HG02973 (cell line): ENCODE data around the gene DISC1.
"Not testable (repeated sequence)": the region's sequence is repeated elsewhere in the genome, so short reads cannot be mapped to it uniquely, and the experiment has no call there.

Experiments
- ATAC-seq: cut with Tn5 transposase; IDR thresholded peaks from one replicate; pipeline ENCODE4 v1.9.1; 2021; ENCODE audit warnings: moderate library complexity; ENCODE audit not compliant: unreplicated experiment

DISC1 gene

GRCh38 chr1:231666937-231667608, 40.5 kb downstream of the DISC1 start:
- ATAC-seq: no peak

GRCh38 chr1:231667896-231668506, 41.4 kb downstream of the DISC1 start:
- ATAC-seq: no peak

- no peak for ATAC-seq
Measured at GRCh38 chr1:231668826-231669225, 42.2 kb downstream of the DISC1 start.

- not testable (repeated sequence) for ATAC-seq
Measured at GRCh38 chr1:231669864-231670621, 43.5 kb downstream of the DISC1 start.

- ATAC-seq: no peak
Measured at GRCh38 chr1:231670755-231671154, 44.2 kb downstream of the DISC1 start.

GRCh38 chr1:231674575-231674974, 48.0 kb downstream of the DISC1 start:
- no peak for ATAC-seq

GRCh38 chr1:231676487-231676886, 49.9 kb downstream of the DISC1 start:
- no peak for ATAC-seq

- ATAC-seq: no peak
Measured at GRCh38 chr1:231677442-231677841, 50.9 kb downstream of the DISC1 start.

GRCh38 chr1:231678011-231678432, 51.4 kb downstream of the DISC1 start:
- ATAC-seq: no peak

GRCh38 chr1:231679109-231679508, 52.5 kb downstream of the DISC1 start:
- ATAC-seq: no peak

GRCh38 chr1:231681006-231681405, 54.4 kb downstream of the DISC1 start:
- ATAC-seq: no peak

- ATAC-seq: no peak
Measured at GRCh38 chr1:231682779-231683178, 56.2 kb downstream of the DISC1 start.

- no peak for ATAC-seq
Measured at GRCh38 chr1:231683439-231684165, 57.0 kb downstream of the DISC1 start.

- ATAC-seq: no peak
Measured at GRCh38 chr1:231684356-231685244, 58.0 kb downstream of the DISC1 start.

- no peak for ATAC-seq
Measured at GRCh38 chr1:231686384-231686783, 59.8 kb downstream of the DISC1 start.

- ATAC-seq: no peak
Measured at GRCh38 chr1:231688989-231689388, 62.4 kb downstream of the DISC1 start.

GRCh38 chr1:231690059-231690458, 63.5 kb downstream of the DISC1 start:
- ATAC-seq: no peak

- no peak for ATAC-seq
Measured at GRCh38 chr1:231691618-231692259, 65.1 kb downstream of the DISC1 start.

GRCh38 chr1:231693361-231694074, 66.9 kb downstream of the DISC1 start:
- no peak for ATAC-seq
